HepG2 (cell line): ENCODE results near the gene KIF22. TPM values are rescaled to one million over a fixed set of nuclear protein-coding genes. Genes with fewer than 3 reads are reported as not detected.

ENCODE experiments used
- BHLHE40 ChIP-seq: IDR thresholded peaks from 2 replicates; pipeline ENCODE4 v1.6.1; 2011; ENCODE audit warnings: low read length, improper control_type of control experiment
- CCAR2 ChIP-seq: fragments of 200-400 bp; formaldehyde crosslinking; optimal IDR thresholded peaks from 2 replicates; pipeline ENCODE3; 2018; ENCODE audit warnings: low read depth, mild to moderate bottlenecking, low read length, moderate library complexity
- GLI4 ChIP-seq: sonication (generic); formaldehyde crosslinking; IDR thresholded peaks from 2 replicates; pipeline ENCODE4 v1.5.1; 2020; ENCODE audit warnings: missing genetic modification reagents, mild to moderate bottlenecking, moderate library complexity, borderline replicate concordance
- IRX3 ChIP-seq: sonication (generic); formaldehyde crosslinking; IDR thresholded peaks from 2 replicates; pipeline ENCODE4 v1.8.1; 2023; ENCODE audit warnings: mild to moderate bottlenecking, low read depth, missing genetic modification reagents, borderline replicate concordance
- KMT2B ChIP-seq: IDR thresholded peaks from 2 replicates; pipeline ENCODE4 v1.6.1; 2016; ENCODE audit warnings: missing genetic modification reagents, missing compliant biosample characterization
- NAIF1 ChIP-seq: sonication (generic); formaldehyde crosslinking; IDR thresholded peaks from 2 replicates; pipeline ENCODE4 v1.5.0; 2020; ENCODE audit warnings: mild to moderate bottlenecking, missing genetic modification reagents, borderline replicate concordance
- NR2F2 ChIP-seq: IDR thresholded peaks from 2 replicates; pipeline ENCODE4 v1.6.1; 2012; ENCODE audit warnings: low read depth, inconsistent platforms, borderline replicate concordance
- SRSF4 ChIP-seq: fragments of 200-400 bp; formaldehyde crosslinking; IDR thresholded peaks from one replicate; pipeline ENCODE4 v1.6.1; 2018; ENCODE audit warnings: mild to moderate bottlenecking, low read depth, low read length, moderate library complexity; ENCODE audit not compliant: poor library complexity, severe bottlenecking
- STAG1 ChIP-seq: sonication (generic); formaldehyde crosslinking; IDR thresholded peaks from 2 replicates; pipeline ENCODE4 v1.4.0; 2020; ENCODE audit warnings: missing genetic modification reagents
- ZNF232 ChIP-seq: sonication (generic); formaldehyde crosslinking; IDR thresholded peaks from 2 replicates; pipeline ENCODE4 v1.4.0; 2020; ENCODE audit warnings: missing genetic modification reagents, borderline replicate concordance
- ZNF790 ChIP-seq: sonication (generic); formaldehyde crosslinking; IDR thresholded peaks from 2 replicates; pipeline ENCODE4 v1.8.0; 2022; ENCODE audit warnings: missing genetic modification reagents, mild to moderate bottlenecking, borderline replicate concordance
- ZNF850 ChIP-seq: sonication (generic); formaldehyde crosslinking; conservative IDR thresholded peaks from 2 replicates; pipeline ENCODE4 v1.9.0; 2021; ENCODE audit warnings: mild to moderate bottlenecking, missing genetic modification reagents
- ZSCAN21 ChIP-seq: sonication (generic); formaldehyde crosslinking; IDR thresholded peaks from 2 replicates; pipeline ENCODE4 v1.8.0; 2022; ENCODE audit warnings: mild to moderate bottlenecking, missing genetic modification reagents, moderate library complexity, borderline replicate concordance
- polyA plus RNA-seq, 8 experiments: library from polyadenylated mRNA; depleted of rRNA in 3 of 8; stranded (reverse) in 7 of 8; unstranded in 1 of 8; fragments of >200 nt; fragmentation: Illumina TruSeq in 4 of 8; extraction: Trizol in 4 of 8; gene quantifications; 2 replicates each; pipeline versions ENCODE4 v1.2.1 to v1.2.3, GENCODE V29; 2011 to 2016; ENCODE audit warnings: low read depth in 4 of 8, missing spikeins in 1 of 8, mixed read lengths in 1 of 8; ENCODE audit not compliant: insufficient read depth in 1 of 8
- total RNA-seq, 5 experiments: library from RNA; depleted of rRNA; stranded (reverse); fragments of >200 nt; fragmentation: Illumina TruSeq; extraction: Trizol; gene quantifications; 2 replicates each; pipeline ENCODE4 v1.2.3, GENCODE V29; 2016; ENCODE audit warnings: low read depth in 1 of 5
- TF ChIP-seq, protein P1 (sequence below), 2 experiments: sonication (generic) in 1 of 2; formaldehyde crosslinking in 1 of 2; IDR thresholded peaks; 2 replicates each; pipeline versions ENCODE4 v1.5.1 to v1.6.1; 2011 to 2020; ENCODE audit warnings: borderline replicate concordance in 1 of 2, low read depth in 1 of 2, low read length in 1 of 2, mild to moderate bottlenecking in 1 of 2, missing genetic modification reagents in 1 of 2, moderate library complexity in 1 of 2
- TF ChIP-seq, protein P2 (sequence below): sonication (generic); formaldehyde crosslinking; IDR thresholded peaks from 2 replicates; pipeline ENCODE4 v1.4.0; 2020; ENCODE audit warnings: missing genetic modification reagents
- TF ChIP-seq, protein P3 (sequence below): sonication (generic); IDR thresholded peaks from 2 replicates; pipeline ENCODE4 v1.6.1; 2016; ENCODE audit warnings: low read depth, borderline replicate concordance
- TF ChIP-seq, protein P4 (sequence below): sonication (generic); formaldehyde crosslinking; conservative IDR thresholded peaks from 2 replicates; pipeline ENCODE4 v1.4.0; 2020; ENCODE audit warnings: missing genetic modification reagents
- TF ChIP-seq, protein P5 (sequence below): sonication (generic); formaldehyde crosslinking; IDR thresholded peaks from 2 replicates; pipeline ENCODE4 v1.8.1; 2023; ENCODE audit warnings: missing genetic modification reagents, inconsistent platforms, borderline replicate concordance

The KIF22 gene
- total and polyA plus RNA-seq, 2 of the 13 experiments (the other 11 are each of a cell fraction or from before 2014, with no cell fraction given): 95.8 to 118 TPM

DNA sequence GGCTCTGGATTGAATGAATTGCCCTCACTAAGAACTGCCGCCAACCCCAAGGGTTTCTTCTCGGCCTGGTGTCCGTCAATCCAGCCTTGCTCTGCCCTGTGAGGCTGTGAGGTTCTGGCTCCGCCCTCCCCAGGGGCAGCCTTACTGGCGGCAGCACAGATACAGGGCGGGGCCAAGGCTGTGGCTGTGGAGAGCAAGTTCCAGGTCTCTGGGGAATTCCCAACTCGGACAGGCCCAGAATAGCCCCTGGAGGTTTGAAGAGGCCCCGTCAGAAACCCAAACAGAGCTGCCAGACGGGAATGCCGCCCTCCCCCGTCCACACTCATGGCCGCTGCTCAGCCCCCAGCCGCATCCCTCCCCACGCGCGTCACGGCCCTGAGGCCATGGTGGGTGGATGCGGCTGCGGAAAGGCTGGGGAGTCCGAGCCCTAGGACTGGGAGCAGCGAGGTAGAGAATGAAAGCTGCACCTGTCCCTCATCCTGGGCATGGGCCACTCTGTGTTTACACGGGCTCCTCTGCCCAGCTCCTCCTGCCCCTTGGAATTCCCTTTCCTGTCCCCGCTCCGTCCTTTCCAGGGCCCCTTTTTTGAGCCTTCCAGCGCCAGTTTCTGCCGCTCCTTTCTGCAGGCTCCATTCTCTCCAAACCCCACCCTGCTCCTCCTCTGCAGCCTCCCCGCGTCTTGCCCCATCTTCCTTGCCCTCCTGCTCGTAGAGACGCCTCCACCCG, 20.8 kb downstream of the KIF22 start (continued):
- TF ChIP-seq SRSF4 (peak; percentile 62), GLI4 (CRISPR knock-in tag) (no peak; the same call in 1 of the 2 replicates), STAG1 (CRISPR knock-in tag) (peak; percentile 8; the same call in 1 of the 2 replicates), CCAR2 (no peak), KMT2B (no peak), BHLHE40 (no peak), ZNF850 (CRISPR knock-in tag) (no peak), IRX3 (no peak), NR2F2 (no peak), ZNF232 (CRISPR knock-in tag) (no peak; the same call in 1 of the 2 replicates), ZNF790 (no peak), NAIF1 (CRISPR knock-in tag) (no peak), ZSCAN21 (CRISPR knock-in tag) (0 out of 2 replicates have a peak, but pooled peaks have one; percentile 22)
- TF ChIP-seq, protein P1, sequence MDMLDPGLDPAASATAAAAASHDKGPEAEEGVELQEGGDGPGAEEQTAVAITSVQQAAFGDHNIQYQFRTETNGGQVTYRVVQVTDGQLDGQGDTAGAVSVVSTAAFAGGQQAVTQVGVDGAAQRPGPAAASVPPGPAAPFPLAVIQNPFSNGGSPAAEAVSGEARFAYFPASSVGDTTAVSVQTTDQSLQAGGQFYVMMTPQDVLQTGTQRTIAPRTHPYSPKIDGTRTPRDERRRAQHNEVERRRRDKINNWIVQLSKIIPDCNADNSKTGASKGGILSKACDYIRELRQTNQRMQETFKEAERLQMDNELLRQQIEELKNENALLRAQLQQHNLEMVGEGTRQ (IDR thresholded peaks at IDR 0.05; ENCODE audit: low read depth, low read length): no peak
- TF ChIP-seq, protein P1 (CRISPR knock-in tag; IDR thresholded peaks at IDR 0.05; ENCODE audit: borderline replicate concordance): no peak
- TF ChIP-seq, protein P2, sequence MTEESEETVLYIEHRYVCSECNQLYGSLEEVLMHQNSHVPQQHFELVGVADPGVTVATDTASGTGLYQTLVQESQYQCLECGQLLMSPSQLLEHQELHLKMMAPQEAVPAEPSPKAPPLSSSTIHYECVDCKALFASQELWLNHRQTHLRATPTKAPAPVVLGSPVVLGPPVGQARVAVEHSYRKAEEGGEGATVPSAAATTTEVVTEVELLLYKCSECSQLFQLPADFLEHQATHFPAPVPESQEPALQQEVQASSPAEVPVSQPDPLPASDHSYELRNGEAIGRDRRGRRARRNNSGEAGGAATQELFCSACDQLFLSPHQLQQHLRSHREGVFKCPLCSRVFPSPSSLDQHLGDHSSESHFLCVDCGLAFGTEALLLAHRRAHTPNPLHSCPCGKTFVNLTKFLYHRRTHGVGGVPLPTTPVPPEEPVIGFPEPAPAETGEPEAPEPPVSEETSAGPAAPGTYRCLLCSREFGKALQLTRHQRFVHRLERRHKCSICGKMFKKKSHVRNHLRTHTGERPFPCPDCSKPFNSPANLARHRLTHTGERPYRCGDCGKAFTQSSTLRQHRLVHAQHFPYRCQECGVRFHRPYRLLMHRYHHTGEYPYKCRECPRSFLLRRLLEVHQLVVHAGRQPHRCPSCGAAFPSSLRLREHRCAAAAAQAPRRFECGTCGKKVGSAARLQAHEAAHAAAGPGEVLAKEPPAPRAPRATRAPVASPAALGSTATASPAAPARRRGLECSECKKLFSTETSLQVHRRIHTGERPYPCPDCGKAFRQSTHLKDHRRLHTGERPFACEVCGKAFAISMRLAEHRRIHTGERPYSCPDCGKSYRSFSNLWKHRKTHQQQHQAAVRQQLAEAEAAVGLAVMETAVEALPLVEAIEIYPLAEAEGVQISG (CRISPR knock-in tag): peak; percentile 72
- TF ChIP-seq, protein P3, sequence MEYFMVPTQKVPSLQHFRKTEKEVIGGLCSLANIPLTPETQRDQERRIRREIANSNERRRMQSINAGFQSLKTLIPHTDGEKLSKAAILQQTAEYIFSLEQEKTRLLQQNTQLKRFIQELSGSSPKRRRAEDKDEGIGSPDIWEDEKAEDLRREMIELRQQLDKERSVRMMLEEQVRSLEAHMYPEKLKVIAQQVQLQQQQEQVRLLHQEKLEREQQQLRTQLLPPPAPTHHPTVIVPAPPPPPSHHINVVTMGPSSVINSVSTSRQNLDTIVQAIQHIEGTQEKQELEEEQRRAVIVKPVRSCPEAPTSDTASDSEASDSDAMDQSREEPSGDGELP: no peak
- TF ChIP-seq, protein P4, sequence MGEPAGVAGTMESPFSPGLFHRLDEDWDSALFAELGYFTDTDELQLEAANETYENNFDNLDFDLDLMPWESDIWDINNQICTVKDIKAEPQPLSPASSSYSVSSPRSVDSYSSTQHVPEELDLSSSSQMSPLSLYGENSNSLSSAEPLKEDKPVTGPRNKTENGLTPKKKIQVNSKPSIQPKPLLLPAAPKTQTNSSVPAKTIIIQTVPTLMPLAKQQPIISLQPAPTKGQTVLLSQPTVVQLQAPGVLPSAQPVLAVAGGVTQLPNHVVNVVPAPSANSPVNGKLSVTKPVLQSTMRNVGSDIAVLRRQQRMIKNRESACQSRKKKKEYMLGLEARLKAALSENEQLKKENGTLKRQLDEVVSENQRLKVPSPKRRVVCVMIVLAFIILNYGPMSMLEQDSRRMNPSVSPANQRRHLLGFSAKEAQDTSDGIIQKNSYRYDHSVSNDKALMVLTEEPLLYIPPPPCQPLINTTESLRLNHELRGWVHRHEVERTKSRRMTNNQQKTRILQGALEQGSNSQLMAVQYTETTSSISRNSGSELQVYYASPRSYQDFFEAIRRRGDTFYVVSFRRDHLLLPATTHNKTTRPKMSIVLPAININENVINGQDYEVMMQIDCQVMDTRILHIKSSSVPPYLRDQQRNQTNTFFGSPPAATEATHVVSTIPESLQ: no peak
- TF ChIP-seq, protein P5, sequence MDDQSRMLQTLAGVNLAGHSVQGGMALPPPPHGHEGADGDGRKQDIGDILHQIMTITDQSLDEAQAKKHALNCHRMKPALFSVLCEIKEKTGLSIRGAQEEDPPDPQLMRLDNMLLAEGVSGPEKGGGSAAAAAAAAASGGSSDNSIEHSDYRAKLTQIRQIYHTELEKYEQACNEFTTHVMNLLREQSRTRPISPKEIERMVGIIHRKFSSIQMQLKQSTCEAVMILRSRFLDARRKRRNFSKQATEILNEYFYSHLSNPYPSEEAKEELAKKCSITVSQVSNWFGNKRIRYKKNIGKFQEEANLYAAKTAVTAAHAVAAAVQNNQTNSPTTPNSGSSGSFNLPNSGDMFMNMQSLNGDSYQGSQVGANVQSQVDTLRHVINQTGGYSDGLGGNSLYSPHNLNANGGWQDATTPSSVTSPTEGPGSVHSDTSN: no peak
